K562 treated with DMSO at 1 percent for 12 hours (cell line): ENCODE measurements around the gene LCE1F. TPM values are rescaled to one million over a fixed set of nuclear protein-coding genes. Genes with fewer than 3 reads are reported as not detected.

Source experiments
- total RNA-seq: library from RNA; unstranded; fragments of 300-600 nt; gene quantifications from 2 replicates; pipeline ENCODE4 v1.2.3, GENCODE V29; 2022; ENCODE audit not compliant: insufficient read depth

The LCE1F gene
- not detected in 2 replicates for total RNA-seq

GRCh38 chr1:152774875-152775274, at the start of gene LCE1F:
TSS of gene LCE1F (plus strand) at chr1:152775140. CDS start at chr1:152776372, 1,232 bp downstream.

GRCh38 chr1:152757747-152758146, 17.2 kb upstream of the LCE1F start, which contains the start of gene KPRP:
TSS of gene KPRP (plus strand) at chr1:152758025. CDS start at chr1:152759589, 1,564 bp downstream.

GRCh38 chr1:152786077-152786476, 11.1 kb downstream of the LCE1F start, which contains the start of gene LCE1E:
TSS of gene LCE1E (plus strand) at chr1:152786257. CDS start at chr1:152787300, 1,043 bp downstream.

GRCh38 chr1:152796421-152796820, 21.5 kb downstream of the LCE1F start, which contains the start of gene LCE1D:
TSS of gene LCE1D (plus strand) at chr1:152796721. CDS start at chr1:152797795, 1,074 bp downstream.

GRCh38 chr1:152806576-152806975, 31.6 kb downstream of the LCE1F start, which contains the start of gene LCE1C:
TSS of gene LCE1C (minus strand) at chr1:152806651. CDS start at chr1:152805478, 1,173 bp downstream.

GRCh38 chr1:152811671-152812070, 36.7 kb downstream of the LCE1F start, which contains the start of gene LCE1B:
TSS of gene LCE1B (plus strand) at chr1:152811971. CDS start at chr1:152812447, 476 bp downstream.

Other genes starting within 250 kb of the LCE1F start
- not detected in 2 replicates for gene LCE3E, start 208.4 kb upstream of the LCE1F start, total RNA-seq
- not detected in 2 replicates for gene LCE3D, start 194.6 kb upstream of the LCE1F start, total RNA-seq
- gene LCE3C, start 174.9 kb upstream of the LCE1F start, total RNA-seq = not detected in 2 replicates
- gene LCE3B, start 161.3 kb upstream of the LCE1F start, total RNA-seq = not detected in 2 replicates
- gene LCE3A, start 152.0 kb upstream of the LCE1F start, total RNA-seq = not detected in 2 replicates
- not detected in 2 replicates for gene LCE2D, start 111.8 kb upstream of the LCE1F start, total RNA-seq
- gene LCE2C, start 99.9 kb upstream of the LCE1F start, total RNA-seq = not detected in 2 replicates
- gene LCE2B, start 89.0 kb upstream of the LCE1F start, total RNA-seq = not detected in 2 replicates
- gene LCE2A, start 76.8 kb upstream of the LCE1F start, total RNA-seq = not detected in 2 replicates
- gene LCE4A, start 67.0 kb upstream of the LCE1F start, total RNA-seq = not detected in 2 replicates
- not detected in 2 replicates for gene KPRP, start 17.1 kb upstream of the LCE1F start, total RNA-seq
- not detected in 2 replicates for gene LCE1E, start 11.1 kb downstream of the LCE1F start, total RNA-seq
- not detected in 2 replicates for gene LCE1D, start 21.6 kb downstream of the LCE1F start, total RNA-seq
- not detected in 2 replicates for gene LCE1C, start 31.5 kb downstream of the LCE1F start, total RNA-seq
- gene LCE1B, start 36.8 kb downstream of the LCE1F start, total RNA-seq = not detected in 2 replicates
- not detected in 2 replicates for gene LCE1A, start 52.3 kb downstream of the LCE1F start, total RNA-seq
- not detected in 2 replicates for gene LCE6A, start 67.7 kb downstream of the LCE1F start, total RNA-seq
- not detected in 2 replicates for gene LCE7A, start 84.9 kb downstream of the LCE1F start, total RNA-seq
- not detected in 2 replicates for gene SMCP, start 103.2 kb downstream of the LCE1F start, total RNA-seq
- gene IVL, start 133.4 kb downstream of the LCE1F start, total RNA-seq = not detected in 2 replicates
- gene SPRR5, start 172.1 kb downstream of the LCE1F start, total RNA-seq = not detected in 2 replicates
- not detected in 2 replicates for gene SPRR4, start 195.5 kb downstream of the LCE1F start, total RNA-seq
- not detected in 2 replicates for gene SPRR1A, start 208.9 kb downstream of the LCE1F start, total RNA-seq
- not detected in 2 replicates for gene SPRR3, start 226.6 kb downstream of the LCE1F start, total RNA-seq